Fibroblast of skin of left quadriceps (primary cell): ENCODE measurements around the gene FAM117B.
"Not testable (repeated sequence)": the region's sequence is repeated elsewhere in the genome, so short reads cannot be mapped to it uniquely, and the experiment has no call there.

ENCODE experiments used
- DNase-seq, 2 experiments: peaks; one replicate each; pipeline ENCODE4 v3.0.0-alpha.2; 2013; ENCODE audit warnings: low read depth in 2 of 2

FAM117B gene

DNA sequence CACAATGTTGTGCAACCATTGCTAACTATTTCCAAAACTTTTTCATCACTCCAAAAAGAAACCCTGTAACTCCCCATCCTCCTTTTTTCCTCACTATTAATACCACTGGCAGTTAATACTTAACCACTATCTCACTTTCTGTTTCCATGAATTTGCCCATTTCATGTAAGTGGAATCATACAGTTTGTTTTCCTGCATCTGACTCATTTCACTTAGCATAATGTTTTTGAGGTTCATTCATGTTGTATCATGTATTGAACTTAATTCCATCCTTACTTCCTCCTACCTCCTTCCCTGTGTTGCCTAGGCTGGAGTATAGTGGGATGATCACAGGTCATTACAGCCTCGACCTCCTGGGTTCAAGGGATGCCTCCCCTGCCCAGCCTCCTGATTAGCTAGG is 68.3 kb downstream of the FAM117B start:
- no peak for DNase-seq

DNA sequence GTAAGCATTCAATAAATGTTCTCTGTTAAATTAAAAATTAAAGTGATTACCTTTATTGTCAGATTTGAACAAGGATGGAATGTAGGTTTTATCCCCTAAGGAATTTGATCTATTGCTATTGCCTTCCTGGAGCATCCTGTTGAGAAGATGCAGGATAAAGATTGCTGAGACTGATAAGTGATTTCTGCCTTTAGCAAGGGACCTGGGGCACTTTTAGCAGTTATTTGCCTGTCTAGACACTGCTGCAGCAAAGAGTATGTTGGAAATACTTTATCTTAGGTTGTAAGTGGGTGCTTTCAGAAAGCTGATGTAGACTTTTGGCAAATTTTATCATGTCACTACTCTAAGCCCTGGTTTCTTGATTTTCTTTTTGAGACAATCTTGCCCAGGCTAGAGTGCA is 69.5 kb downstream of the FAM117B start:
- no peak for DNase-seq

DNA sequence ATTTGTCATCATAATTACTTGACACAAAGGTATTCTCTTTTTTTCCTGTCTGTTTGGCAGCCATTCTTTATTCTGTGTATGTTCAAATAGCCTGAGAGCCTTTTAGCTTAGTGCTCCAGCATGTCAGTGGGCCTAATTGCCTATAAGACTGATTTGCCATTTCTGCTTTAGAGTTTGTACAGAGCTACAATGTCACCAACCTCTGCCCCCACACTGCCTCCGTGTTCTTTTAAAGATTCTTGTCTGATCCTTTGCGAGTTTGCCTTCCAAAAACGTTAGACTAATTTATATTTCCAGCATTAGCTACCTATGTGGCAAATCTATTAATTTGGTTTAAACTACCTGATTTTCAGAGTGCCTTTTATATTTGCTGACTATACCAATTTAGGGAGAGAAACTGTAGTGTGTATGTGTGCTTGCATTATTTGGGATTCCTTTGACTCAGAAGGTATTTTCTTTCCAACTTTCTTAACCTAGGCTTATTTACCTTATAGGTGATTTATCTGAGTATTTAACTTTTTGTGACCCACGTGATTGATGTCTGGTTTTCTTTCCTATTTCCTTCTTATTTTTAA is 70.8 kb downstream of the FAM117B start:
- no peak for DNase-seq

DNA sequence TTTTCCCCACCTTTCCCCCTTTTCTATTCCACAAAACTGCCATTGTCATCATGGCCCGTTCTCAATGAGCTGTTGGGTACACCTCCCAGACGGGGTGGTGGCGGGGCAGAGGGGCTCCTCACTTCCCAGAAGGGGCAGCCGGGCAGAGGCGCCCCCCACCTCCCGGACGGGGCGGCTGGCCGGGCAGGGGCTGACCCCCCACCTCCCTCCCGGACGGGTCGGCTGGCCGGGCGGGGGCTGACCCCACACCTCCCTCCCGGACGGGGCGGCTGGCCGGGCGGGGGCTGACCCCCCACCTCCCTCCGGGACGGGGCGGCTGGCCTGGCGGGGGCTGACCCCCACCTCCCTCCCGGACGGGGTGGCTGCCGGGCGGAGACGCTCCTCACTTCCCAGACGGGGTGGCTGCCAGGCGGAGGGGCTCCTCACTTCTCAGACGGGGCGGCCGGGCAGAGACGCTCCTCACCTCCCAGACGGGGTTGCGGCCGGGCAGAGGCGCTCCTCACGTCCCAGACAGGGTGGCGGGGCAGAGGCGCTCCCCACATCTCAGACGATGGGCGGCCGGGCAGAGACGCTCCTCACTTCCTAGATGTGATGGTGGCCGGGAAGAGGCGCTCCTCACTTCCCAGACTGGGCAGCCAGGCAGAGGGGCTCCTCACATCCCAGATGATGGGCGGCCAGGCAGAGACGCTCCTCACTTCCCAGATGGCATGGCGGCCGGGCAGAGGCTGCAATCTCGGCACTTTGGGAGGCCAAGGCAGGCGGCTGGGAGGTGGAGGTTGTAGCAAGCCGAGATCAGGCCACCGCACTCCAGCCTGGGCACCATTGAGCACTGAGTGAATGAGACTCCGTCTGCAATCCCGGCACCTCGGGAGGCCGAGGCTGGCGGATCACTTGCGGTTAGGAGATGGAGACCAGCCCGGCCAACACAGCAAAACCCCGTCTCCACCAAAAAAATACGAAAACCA is 80.5 kb downstream of the FAM117B start:
- not testable (repeated sequence) for DNase-seq

DNA sequence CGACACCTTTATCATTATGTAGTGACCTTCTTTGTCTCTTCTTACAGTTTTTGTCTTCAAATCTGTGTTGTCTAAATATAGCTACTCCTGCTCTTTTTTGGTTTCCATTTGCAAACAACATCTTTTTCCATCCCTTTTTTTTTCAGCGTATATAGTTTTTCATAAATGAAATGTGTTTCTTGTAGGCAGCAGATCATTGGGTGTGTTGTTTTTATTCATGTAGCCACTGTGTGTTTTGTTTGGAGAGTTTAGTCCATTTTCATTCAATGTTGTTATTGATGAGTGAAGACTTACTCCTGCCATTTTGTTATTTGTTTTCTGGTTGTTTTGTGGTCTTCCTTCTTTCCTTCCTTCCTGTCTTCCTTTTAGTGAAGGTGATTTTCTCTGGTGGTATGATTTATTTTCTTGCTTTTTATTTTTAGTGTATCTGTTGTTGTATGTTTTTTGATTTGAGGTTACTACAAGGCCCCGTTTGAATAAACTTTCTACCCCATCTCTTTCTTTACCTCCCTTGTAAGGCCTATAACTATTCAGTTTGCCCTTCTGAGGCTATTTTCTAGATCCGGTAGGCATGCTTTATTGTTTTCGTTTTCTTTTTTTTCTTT is 81.4 kb downstream of the FAM117B start:
- no peak for DNase-seq

DNA sequence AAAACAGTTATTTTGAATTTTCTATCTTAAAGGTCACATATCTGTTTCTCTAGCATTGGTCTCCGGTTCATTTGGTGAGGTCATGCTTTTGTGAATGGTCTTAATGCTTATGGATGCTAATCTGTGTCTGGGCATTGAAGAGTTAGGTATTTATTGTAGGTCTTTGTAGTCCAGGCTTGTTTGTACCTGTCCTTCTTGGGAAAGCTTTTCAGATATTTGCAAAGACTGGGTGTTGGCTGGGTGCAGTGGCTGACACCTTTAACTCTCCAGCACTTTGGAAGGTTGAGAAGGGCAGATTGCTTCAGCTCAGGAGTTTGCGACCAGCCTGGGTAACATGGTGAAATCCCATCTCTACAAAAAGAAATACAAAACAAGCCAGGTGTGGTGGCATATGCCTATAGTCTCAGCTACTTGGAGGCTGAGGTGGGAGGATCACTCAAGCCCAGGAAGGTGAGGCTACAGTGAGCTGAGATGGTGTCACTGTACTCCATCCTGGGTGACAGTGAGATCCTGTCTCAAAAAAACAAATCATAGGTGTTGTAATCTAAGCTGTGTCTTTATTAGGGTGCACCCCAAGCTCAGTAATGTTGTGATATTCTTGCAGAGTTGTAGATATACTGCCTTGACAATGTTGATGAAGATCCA is 82.3 kb downstream of the FAM117B start:
- DNase-seq, result no peak

DNA sequence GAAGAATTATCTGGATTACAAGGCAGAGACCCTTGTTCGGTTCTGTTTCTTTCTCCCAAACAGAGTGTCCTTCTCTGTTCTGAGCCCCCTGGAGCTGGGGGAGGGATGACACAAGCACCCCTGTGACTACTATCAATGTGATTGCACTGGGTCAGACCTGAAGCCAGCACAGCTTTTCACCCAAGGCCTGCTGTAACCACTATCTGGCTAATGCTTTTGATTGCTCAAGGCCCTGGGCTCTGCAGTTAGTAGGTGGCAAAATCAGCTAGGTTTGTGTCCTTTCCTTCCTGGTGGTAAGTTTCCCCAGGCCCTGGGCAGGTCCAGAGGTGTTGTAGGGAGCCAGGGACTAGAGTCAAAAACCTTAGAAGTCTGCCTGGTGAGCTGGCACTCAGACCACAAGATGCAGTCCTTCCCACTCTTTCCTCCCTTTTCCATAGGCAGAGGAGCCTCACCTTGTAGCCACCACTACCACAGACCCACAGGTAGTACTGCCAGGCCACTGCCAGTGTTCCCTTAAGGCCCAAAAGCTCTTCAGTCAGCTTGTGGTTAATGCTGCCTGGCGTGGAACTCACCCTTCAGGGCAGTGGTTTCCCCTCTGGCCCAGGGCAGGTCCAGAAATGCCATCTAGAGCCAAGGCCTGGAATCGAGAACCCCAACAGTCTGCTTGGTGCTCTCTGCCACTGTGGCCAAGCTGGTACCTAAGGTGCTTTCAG is 83.0 kb downstream of the FAM117B start:
- no peak for DNase-seq

DNA sequence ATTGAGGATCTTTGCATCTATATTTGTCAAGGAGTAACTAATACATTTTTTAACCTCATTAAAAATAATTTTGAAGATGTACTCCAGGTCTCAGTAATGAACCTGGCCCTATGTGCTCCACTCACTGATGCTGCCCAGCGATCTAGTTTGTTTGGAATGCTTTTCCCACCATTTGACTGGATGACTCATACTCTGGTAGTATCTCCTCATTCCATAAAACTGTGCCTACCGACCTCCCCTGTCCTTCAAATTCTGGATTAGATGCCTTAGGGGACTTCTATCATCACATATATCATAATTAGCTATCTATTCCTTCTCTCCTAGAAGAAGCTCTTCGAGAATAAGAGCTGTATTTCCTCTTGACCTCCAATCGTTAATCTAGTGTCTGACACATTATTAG is 83.8 kb downstream of the FAM117B start:
- DNase-seq, result peak; percentile 21 to 25

DNA sequence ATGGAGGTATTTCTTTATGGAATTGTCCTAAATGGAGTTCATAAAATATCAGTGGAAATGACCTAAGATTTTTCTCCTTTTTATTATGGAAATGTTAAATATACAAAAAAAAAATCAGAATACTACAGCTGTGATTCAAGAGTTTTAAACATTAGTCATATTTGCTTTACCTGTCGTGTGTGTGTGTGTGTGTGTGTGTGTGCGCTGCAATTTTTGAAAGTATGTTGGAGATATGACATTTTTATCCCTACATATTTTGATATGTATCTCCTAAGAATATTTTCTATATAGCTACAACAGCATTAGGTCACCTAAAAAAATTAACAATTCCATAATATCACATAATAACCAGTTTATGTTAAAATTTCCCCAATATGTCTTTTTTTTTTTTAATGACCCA is 85.5 kb downstream of the FAM117B start:
- DNase-seq, result no peak

DNA sequence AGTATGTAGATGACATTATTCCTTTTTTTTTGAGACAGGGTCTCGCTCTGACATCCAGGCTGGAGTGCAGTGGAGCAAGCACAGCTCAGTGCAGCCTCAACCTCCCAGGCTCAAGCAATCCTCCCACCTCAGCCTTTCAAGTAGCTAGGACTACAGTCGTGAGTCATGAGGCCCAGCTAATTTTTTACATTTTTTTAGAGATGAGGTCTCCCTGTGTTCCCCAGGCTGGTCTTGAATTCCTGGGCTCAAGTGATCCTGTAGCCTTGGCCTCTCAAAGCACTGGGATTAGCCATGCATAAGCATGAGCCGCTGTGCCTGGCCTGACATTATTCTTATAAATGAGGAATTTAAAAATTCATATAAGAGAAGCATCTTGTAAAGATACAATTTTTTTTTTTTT is 86.9 kb downstream of the FAM117B start:
- DNase-seq, result peak; percentile 10 to 13

DNA sequence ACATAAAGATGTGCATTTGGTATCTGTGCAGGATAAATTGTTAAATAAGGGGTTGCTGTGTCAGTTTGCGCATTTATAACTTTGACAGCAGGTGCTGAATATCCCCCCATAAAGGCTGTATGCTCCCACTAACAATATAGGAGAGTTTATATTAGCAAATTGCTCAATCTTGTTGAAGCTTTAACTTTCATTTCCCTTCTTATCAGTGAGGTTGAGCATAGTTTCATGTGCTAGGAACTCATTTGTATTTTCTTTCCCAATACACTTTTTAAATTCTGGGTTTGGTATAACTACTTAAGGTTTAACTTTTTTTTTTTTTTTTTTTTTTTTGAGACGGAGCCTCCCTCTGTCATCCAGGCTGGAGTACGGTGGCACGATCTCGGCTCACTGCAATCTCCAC is 89.0 kb downstream of the FAM117B start:
- no peak for DNase-seq

DNA sequence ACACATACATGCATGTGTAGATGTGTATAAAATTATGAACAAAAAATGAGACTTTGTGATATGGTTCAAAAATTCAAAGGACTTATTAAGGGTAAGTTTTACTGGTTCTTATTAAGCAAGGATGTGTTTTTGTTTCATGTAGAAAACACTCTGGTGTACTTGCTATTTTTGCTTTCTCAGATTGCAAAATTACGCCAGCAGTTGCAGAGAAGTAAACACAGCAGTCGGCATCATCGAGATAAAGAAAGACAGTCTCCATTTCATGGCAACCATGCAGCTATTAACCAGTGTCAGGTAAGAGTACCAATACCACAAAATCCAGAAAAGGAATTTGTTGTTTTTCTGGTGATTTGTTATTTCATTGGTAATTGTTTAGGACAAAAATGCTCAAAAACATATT is 91.3 kb downstream of the FAM117B start:
- DNase-seq, result no peak

DNA sequence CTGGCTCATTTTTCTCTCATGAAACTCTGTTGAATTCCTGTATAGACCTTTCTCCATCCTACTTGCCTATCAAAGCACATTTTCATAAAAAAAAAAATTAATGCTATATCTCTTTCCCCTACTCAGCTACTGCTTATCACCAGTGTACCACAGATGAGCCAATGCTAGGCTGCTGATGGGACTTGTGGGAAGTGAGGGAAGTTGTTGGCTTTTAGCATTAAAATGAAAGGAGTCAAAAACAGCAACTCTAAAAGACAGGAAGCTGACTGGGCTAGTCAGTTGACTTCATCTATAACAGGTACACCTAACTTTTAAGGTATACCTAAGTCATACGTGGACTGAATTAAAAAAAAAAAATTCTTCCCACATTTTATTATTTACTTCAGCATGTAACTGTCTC is 102.1 kb downstream of the FAM117B start:
- DNase-seq, result no peak

DNA sequence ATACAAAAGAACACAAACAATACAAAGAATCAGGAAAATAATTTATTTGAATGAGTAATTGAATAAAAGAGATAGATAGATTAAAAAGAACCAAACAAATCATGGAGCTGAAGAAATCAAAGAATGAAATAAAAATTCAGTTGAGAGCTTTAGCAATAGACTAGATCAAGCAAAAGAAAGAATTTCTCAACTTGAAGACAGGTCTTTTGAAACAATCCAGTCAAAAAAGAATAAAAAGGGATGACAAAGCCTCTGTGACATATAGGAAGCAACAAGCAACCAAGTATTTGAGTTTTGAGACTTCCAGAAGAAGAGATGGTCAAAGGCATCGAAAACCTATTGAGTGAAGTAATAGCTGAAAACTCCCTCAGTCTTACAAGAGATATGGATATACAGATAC is 108.8 kb downstream of the FAM117B start:
- no peak for DNase-seq

DNA sequence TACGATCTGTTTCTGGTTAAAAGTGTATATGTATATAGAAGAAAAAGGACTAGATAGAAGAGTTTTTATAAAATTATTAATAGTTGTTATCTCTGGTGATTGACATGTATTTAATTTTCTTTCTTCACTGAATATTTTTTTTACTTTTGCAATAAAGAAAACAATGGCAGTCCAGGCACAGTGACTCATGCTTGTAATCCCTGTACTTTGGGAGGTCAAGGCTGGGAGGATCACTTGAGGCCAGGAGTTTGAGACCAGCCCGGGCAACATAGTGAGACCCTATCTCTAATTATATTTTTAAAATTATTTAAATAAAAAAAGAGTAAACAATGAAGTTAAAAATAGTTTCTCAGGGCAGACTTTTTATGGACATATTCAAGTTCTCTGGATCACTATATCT is 114.7 kb downstream of the FAM117B start:
- DNase-seq, result no peak

DNA sequence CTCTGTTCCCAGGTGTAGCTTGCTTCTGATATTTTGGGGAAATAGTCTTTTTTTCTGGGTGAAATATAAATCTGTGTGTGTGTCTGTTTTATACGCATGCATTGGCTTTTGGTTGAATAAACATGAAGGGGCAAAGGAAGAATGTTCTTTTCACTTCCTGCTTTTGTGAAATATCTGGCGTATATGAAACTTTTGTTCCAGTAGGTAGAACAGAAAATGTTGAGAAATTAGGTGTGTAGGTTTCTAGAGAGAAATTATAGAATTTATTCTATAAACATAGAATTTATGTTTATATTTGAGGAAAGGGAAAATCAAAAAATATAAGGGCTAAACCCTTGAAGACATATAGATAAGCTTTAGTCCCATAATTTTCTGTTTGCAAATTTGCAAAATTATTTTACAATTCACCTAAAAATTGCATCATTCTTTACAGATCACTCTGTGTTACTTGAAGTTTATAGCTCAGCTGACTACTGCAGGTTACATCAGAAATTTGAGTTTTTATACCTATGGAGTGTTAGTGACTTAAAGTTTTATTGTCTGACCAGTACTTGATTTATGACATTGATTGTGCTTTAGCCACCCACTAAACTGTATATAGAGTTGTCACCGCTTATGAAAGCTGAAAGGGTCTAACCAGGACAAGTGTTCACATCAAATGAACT is 116.1 kb downstream of the FAM117B start:
- DNase-seq, result no peak

DNA sequence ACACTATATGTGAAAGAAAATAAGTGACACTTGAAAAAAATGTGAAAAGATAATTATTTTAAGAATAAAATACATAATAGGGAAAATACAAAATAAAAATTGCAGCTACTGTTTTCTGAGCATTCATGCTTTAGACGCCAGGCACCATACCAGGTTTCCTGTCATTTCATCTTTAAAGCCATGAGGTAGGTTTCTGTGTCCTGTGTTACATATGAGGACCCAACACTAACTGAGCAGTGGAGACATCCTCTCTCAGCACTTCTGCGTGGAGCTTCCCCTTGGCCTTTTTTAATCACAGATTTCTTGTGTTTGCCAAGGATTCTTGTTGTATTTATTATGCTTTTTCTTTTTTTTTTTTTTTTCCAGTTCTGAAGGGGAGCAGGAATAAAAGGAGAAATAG is 117.3 kb downstream of the FAM117B start:
- DNase-seq, result no peak

DNA sequence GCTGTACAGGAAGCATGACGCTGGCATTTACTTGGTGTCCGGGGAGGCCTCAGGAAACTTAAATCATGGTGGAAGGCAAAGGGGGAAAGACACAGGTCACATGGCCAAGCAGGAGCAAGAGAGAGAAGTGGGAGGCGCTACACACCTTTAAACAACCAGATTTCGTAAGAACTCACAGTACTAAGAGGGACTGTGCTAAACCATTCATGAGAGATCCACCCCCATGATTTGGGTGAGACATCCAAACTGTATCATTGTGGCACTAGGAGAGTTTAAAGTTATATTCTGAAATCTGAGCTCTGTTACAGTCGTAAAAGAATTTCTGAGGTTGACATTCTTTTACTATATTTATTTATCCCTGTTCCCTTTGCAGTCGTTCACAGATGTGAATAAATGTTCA is 120.2 kb downstream of the FAM117B start:
- no peak for DNase-seq

DNA sequence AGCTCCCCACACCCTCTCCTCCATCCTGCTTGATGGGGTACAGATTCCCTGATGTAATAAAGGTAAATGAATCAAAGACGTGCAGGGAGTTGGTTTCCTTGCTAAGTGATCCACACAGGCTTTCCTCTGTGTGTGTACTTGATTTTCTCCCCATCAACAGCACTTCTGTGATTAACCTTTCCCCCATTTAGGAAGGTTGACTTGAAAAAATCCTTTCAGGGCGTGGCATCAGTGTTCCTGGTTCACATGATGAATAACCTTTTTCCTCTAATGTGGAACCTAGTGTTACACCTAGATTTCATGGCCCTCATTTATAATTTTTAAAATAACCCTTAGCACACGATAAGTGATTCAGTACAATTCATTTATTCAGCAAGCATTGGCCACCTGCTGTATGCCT is 121.8 kb downstream of the FAM117B start:
- no peak for DNase-seq

DNA sequence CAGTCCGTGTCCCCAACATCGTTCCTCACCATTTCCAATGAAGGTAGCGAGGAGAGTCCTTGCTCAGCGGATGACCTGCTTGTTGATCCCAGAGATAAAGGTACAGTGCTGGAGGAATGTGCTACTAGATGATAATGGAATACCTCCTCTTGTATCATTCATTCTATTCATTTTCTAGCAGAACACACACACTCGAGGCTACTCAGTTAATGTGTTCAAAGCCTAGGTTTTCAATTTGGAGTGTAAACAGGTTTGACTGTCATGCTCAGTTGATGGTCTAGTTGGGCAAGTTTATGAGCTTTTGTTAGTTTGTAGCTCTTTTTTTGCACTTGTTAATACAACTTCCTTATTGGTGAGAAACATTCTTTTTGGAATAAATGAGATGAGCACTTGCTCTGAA is 122.6 kb downstream of the FAM117B start:
- DNase-seq, result no peak

DNA sequence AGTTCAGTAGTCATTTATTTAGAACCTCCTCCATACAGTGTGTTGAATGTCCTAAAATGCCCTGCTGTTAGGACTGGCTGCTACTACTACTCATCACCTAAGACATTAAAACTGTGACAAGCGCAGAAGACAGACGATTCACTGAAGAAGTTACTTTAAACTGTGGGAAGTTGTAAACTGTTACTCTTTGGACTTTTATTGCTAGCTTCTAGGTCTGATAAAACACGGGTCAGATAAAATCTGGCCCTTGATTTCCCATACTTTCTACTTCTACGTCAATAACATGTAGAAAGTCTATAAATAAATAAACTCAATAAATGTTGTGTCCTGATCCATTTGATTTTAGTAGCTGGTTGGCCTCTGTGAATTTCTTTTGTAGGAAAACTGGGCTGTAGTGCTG is 123.4 kb downstream of the FAM117B start:
- no peak for DNase-seq
